HG03097 (cell line): Measurements from ENCODE around the gene SPDYC.

Source experiments
- ATAC-seq: cut with Tn5 transposase; IDR thresholded peaks from one replicate; pipeline ENCODE4 v1.9.1; 2021; ENCODE audit not compliant: unreplicated experiment, low FRiP score

The SPDYC gene

GRCh38 chr11:65217441-65218423 is 47.7 kb downstream of the SPDYC start:
- no peak for ATAC-seq

GRCh38 chr11:65218446-65218845 is 48.4 kb downstream of the SPDYC start:
- no peak for ATAC-seq

DNA sequence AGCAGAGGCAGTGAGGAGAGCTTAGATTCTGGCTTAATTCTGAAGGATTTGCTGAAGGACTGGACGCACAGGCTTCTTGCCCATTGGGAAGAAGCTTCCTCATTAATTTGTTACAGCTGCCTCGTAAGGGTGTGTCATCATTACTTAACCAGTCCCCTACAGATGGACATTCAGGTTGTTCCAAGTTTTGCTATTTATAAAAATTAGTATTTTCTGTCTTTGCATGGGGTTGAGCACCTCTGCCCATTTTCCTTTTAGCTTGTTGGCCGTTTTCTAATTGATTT is 49.8 kb downstream of the SPDYC start:
- no peak for ATAC-seq

DNA sequence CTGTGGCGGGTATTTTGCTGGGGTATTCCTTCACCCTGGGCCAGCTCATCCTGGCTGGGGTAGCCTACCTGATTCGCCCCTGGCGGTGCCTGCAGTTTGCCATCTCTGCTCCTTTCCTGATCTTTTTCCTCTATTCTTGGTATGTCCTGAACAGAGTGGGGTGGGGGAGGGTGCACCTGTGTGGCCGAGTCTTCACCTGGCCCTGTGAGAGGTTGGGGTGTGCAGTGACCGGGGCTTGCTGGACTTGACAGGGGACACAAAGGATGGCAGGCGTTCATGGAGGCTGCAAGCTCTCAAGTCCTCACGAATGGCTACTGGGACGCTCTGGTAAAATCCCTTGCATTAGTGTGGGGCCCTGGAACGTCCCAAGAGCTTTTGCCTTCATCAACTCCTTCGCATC is 51.0 kb downstream of the SPDYC start:
- no peak for ATAC-seq
